HL-60 (cell line): ENCODE data around the gene ZBTB40.

Experiments used
- POLR2AphosphoS5 ChIP-seq: IDR thresholded peaks from 2 replicates; pipeline ENCODE4 v1.6.1; 2012; ENCODE audit warnings: low read depth
- TF ChIP-seq, protein P1 (sequence below): IDR thresholded peaks from one replicate; pipeline ENCODE4 v1.5.1; 2011; ENCODE audit warnings: low read length, control low read depth, inconsistent platforms; ENCODE audit not compliant: insufficient read depth

DNA sequence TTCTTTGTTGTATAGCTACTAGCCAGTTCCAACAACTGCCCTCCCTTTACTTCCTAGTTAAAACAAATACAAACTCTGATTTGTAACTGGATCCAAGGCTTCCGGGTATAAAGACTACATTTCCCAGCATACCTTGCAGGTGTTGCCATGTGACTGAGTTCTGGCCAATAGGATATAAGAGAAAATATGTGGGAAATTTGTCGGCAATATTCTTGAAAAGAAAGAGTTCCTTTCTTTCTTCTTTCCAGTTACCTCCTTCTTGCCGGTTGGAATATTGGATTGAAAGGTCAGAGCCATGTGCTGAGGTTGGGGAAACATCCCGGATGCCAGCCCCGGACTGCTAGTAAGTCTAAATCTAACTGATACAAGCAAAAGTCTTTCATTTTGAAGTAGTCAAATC is 23.0 kb upstream of the ZBTB40 start:
- TF ChIP-seq, protein P1, sequence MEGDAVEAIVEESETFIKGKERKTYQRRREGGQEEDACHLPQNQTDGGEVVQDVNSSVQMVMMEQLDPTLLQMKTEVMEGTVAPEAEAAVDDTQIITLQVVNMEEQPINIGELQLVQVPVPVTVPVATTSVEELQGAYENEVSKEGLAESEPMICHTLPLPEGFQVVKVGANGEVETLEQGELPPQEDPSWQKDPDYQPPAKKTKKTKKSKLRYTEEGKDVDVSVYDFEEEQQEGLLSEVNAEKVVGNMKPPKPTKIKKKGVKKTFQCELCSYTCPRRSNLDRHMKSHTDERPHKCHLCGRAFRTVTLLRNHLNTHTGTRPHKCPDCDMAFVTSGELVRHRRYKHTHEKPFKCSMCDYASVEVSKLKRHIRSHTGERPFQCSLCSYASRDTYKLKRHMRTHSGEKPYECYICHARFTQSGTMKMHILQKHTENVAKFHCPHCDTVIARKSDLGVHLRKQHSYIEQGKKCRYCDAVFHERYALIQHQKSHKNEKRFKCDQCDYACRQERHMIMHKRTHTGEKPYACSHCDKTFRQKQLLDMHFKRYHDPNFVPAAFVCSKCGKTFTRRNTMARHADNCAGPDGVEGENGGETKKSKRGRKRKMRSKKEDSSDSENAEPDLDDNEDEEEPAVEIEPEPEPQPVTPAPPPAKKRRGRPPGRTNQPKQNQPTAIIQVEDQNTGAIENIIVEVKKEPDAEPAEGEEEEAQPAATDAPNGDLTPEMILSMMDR, result no peak
- no peak for TF ChIP-seq POLR2AphosphoS5
